ELR (cell line): ENCODE measurements around the gene IL17RB.

Experiments used
- DNase-seq: peaks from one replicate; pipeline ENCODE4 v3.0.0-alpha.2; 2015; ENCODE audit warnings: low read depth

Gene IL17RB

GRCh38 chr3:53829605-53830004, 16.8 kb upstream of the IL17RB start:
- DNase-seq: no peak

GRCh38 chr3:53830944-53831343, 15.4 kb upstream of the IL17RB start:
- no peak for DNase-seq

GRCh38 chr3:53833053-53833645, 13.2 kb upstream of the IL17RB start:
- DNase-seq: no peak

GRCh38 chr3:53833700-53834099, 12.7 kb upstream of the IL17RB start:
- DNase-seq: no peak

GRCh38 chr3:53834429-53835095, 11.8 kb upstream of the IL17RB start:
- no peak for DNase-seq

- no peak for DNase-seq
Observed at GRCh38 chr3:53835257-53835656, 11.1 kb upstream of the IL17RB start.

- no peak for DNase-seq
Observed at GRCh38 chr3:53836084-53836872, 10.1 kb upstream of the IL17RB start.

GRCh38 chr3:53837331-53837730, 9.0 kb upstream of the IL17RB start:
- no peak for DNase-seq

GRCh38 chr3:53841296-53841695, 5.1 kb upstream of the IL17RB start:
- DNase-seq: no peak

- DNase-seq: peak; percentile 13
Observed at GRCh38 chr3:53842436-53843194, 3.8 kb upstream of the IL17RB start.

GRCh38 chr3:53843195-53844177, 2.9 kb upstream of the IL17RB start:
- no peak for DNase-seq

GRCh38 chr3:53844262-53845102, 1.9 kb upstream of the IL17RB start:
- DNase-seq: no peak

GRCh38 chr3:53845103-53845880, 1.1 kb upstream of the IL17RB start:
- peak; percentile 13 for DNase-seq

- no peak for DNase-seq
Observed at GRCh38 chr3:53845881-53846133, 561 bp upstream of the IL17RB start.

GRCh38 chr3:53846851-53847155, 435 bp downstream of the IL17RB start:
- DNase-seq: no peak

- DNase-seq: no peak
Observed at GRCh38 chr3:53849916-53850315, 3.5 kb downstream of the IL17RB start.

- DNase-seq: peak; percentile 13
Observed at GRCh38 chr3:53850895-53851294, 4.5 kb downstream of the IL17RB start.

- DNase-seq: no peak
Observed at GRCh38 chr3:53856964-53857363, 10.6 kb downstream of the IL17RB start.

GRCh38 chr3:53858096-53858741, 11.9 kb downstream of the IL17RB start:
- DNase-seq: no peak

- DNase-seq: no peak
Observed at GRCh38 chr3:53859178-53859577, 12.8 kb downstream of the IL17RB start.
